Femur (tissue), 1 donor: ENCODE data around the gene ZNF839.
"Not testable (repeated sequence)": the region's sequence is repeated elsewhere in the genome, so short reads cannot be mapped to it uniquely, and the experiment has no call there.

ENCODE experiments used
- DNase-seq: peaks from one replicate; pipeline ENCODE4 v3.0.0-alpha.2; 2017

Gene ZNF839

DNA sequence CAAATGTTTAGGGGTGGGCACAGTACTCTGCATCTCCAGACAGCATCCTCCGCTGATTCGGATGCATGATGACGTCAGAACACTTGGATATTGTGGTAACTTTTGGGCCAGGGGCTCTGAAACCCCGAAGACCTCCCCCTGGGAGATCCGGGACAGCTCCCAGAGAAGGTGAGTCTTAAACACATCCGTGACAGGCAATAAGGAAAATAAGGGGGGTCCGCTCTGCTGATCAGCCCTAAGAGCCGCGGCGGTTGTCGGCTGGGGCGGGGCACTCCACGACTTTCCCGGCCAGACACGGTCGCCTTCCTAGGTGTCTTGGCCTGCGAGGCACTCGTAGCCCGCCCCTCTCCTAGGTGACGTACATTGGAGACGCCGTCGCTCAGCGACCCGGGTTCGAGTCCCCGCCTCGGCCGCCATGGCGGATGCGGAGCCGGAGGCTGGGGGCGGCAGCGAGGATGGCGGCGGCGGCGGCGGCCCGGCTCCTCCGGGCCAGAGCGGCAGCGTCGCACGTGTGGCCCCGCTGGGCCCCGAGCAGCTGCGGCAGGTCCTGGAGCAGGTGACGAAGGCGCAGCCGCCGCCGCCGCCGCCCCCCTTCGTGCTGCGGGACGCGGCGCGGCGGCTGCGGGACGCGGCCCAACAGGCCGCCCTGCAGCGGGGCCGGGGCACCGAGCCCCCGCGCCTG lies at the start of gene ZNF839:
Gene ZNF839, plus strand, starts transcription at position 396 of the 682 bp plus-strand sequence. Its CDS starts 20 bp downstream, at position 416.
- DNase-seq, result peak; percentile 96

DNA sequence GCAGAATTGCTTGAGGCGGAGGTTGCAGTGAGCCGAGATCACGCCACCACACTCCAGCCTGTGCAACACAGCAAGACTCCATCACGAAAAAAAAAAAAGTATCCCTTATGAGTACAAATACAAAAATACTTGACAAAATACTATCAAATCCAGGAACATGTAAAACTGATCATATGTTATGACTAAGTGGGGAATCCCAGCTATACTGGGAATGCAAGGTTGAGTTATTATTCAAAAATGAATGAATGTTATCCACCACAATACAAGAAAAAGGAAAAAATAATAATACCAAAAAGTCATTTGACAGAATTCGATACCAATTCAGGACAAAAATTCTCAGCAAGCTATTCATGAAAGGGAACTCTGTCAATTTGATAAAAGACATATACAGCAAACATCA lies 47.2 kb upstream of the ZNF839 start:
- DNase-seq, result no peak

DNA sequence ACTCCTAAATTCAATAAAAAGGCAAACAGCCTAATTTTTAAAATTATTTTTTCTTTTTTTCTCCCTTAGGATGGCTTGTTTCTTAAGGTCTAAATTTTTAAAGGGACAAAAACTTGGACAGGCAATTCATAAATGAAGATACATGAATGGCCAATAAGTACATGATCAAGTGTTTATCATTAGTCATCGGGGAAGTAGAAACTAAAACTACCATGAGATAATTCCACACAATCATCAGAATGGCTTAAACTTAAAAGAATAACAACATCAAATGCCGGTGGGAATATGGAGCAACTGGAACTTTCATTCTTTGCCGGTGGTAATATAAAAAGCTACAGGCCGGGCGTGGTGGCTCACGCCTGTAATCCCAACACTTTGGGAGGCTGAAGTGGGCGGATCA lies 43.7 kb upstream of the ZNF839 start:
- DNase-seq, result no peak

DNA sequence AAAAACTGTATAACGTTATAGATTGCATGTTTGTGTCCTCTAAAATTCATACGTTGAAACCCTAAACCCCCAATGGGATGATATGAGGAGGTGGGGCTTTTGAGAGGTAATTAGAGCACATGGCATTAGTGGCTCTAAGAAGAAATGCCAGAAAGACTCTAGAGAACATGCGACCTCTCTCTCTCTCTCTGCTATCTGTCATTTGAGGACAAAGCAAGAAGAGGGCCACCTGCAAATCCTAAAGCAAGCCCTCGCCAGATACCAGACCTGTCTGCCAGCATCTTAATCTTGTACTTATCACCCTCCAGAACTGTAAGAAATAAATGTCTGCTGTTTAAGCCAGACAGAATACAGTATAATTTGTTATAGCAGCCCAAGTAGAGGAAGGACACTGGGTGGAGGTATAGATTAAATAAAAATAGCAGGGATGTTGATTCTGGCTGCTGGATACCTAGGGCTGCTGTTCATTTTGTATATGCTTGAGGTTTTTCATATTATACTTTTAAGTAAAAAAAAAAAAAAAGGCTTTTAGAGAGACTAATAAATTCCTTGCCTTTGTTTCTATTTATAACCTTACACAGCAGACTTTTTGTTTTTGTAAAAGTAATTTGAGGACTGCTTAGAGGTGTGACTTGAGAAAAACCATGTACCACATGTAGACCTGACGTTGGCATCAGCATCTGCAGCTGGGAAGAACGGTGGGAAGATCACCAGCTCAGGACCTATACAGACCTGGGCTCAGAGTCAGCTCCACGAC lies 41.5 kb upstream of the ZNF839 start:
- no peak for DNase-seq

DNA sequence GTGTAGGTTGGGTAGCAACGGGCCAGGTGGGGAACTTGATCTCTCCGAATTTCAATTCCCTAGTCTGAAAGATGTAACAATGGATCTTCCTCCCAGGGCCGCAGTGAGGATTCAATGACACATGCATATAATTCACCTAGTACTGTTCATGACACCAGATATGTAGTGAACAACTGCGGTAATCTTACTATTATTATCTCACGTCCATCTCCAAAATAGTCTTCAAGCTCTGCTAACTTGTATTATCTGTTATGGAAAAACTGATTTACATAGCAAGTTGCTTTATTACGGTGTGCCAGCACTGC lies 41.0 kb upstream of the ZNF839 start:
- DNase-seq, result no peak

DNA sequence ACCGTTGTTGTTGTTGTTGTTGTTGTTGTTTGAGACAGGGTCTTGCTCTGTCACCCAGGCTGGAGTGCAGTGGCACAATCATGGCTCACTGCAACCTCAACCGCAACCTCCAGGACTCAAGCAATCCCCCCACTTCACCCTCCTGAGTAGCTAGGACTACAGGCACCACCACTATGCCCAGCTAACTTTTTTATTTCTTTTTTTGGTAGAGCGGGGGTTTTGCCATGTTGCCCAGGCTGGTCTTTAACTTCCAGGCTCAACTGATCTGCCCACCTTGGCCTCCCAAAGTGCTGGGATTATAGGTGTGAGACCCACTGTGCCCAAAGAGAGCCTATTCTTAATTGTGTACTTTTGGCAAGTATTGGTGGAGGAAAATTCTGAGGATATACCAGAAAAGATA lies 40.3 kb upstream of the ZNF839 start:
- no peak for DNase-seq

DNA sequence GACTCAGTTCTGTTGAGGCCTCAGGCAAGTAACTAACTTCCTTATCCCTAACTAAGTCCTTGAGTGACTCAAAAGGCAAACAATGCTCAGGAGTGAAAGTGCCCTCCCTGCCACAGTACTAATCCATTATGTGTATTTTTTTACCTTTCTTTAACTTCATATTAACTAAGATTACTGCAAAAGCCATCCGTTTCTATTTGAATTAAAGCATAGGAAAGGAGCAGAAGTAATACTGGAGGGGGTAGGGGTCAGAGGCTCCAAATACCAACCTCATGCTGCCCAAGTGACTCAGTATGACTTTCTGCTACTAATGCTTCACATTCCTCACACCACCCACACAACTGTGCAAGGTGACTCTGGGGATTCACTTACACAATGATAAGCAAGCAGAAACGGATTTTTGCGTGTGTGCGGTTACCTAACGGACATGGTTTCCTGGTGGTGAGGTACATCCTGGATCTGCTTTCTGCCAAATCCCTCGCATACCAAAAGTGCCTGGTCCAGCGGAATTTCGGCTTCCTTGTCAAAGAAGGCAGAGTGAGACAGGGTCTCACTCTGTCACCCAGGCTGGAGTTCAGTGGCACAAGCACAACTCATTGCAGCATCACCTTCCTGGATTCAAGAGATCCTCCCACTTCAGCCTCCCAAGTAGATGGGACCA lies 39.7 kb upstream of the ZNF839 start:
- DNase-seq, result no peak

DNA sequence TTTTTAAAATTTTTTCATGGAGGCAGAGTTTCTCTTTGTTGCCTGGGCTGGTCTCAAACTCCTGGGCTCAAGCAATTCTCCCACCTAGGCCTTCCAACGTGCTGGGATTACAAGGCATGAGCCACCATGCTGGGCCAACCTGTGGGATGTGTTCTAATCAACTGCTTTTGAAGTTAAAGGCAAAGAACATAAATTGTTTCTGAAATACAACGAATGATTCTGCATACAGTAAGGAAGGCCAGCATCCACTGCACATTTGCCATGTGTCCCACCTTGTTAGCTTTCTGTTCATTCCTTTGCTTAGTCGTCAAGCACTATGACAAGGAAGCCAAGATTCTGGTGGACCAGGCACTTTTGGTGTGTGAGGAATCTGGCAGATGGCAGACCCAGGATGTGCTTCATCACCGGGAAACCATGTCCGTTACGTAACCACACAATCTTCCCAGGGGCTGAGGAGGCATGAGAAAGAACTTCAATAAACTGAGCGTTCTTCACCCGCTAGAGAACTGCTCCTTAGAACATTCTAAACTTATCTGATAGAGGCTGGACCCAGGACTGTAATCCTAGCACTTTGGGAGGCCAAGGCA lies 39.1 kb upstream of the ZNF839 start:
- DNase-seq, result no peak

DNA sequence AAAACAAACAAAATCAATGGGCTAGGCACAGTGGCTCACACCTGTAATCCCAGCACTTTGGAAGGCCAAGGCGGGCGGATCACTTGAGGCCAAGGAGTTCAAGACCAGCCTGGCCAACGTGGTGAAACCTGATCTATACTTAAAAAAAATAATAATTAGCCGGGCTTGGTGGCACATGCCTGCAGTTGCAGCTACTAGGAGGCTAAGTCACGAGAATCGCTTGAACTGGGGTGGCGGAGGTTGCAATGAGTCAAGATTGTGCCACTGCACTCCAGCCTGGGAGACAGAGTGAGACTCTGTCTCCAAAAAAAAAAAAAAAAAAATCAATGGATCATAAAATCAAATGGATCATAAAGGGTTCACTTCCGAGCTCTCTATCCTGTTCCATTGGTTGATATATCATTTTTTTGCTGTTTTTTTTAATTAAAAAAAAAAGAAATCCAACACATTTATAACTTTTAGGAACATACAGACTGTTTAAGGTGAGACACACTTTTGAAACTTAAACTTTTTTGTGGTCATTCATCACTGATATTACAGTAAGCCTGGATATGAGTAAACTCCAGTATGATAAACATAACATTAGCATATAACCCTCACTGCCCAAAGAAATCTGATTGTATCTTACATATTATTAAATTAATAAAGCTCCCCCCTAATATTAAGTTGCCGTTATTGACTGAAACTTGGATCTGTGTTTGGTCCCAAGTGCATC lies 36.6 kb upstream of the ZNF839 start:
- no peak for DNase-seq

DNA sequence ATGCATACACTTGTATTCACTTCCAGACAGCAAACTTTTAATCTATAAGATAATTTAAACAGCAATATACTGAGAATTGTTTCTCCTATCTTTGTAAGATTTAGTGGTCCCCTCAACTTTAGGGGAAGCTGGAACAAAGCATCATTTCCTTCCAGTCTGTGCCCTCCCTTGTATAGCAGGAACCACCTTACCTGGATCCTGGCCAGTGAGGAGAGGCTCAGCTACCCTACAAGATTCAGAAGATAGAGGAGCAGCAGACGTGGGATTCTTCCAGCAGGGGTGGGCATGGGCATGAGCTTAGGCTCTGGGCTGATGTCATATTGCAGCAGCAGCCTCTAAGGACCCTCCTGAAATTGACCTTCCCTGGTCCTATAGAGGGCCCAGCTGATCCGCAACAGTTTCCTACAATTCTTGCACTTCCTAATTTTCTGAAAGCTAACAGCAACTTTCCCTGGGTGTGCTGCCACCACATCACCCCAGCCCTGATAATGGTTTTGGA lies 35.9 kb upstream of the ZNF839 start:
- DNase-seq, result no peak

DNA sequence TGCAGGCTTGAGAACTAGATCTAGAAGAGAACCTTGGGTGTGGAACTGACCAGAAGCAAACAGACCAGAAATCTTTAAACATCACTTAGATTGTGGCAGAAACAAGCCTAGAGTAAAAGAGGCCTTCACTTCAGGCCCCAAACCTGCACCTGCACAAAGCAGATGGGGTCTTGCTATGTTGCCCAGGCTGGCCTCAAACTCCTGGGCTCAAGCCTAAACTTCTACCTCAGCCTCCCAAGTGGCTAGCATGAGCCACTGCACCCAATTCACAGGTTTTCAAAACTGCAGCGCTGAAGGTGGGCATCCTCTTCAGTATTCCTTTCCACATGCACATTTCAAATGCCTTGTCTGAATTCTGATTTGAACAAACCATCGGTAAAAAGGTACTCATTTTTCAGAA lies 34.4 kb upstream of the ZNF839 start:
- DNase-seq, result no peak

DNA sequence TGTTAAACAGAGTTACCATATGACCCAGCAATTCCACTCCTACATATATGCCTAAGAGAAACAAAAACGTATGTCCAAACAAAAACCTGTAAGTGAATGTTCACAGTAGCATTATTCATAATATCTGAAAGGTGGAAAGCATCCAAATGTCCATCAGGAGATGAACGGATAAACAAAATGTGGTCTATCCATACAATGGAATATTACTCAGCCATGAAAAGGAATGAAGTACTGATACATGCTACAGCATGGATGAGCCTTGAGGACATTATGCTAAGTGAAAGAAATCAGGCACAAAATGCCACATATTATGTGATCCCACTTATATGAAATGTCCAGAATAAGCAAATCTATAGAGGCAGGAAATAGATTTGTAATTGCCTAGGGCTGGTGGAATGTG lies 31.4 kb upstream of the ZNF839 start:
- DNase-seq, result no peak

DNA sequence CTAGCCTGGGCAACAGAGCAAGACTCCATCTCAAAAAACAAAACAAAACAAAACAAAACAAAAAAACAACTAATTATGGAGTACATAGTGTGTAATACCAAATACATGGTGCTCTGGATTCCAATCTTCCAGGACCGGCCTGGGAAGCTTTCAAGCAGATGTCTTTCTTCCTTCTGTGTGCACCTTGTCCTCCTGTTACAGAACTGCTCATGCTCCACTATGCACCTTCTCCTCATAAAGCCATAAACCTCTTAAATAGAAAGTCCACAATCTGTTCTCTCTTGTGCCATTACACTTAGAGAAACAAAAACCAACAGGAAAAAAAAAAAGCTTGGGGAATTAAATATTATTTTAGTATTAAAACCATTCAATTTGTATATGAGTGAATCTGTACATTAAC lies 27.1 kb upstream of the ZNF839 start:
- no peak for DNase-seq

DNA sequence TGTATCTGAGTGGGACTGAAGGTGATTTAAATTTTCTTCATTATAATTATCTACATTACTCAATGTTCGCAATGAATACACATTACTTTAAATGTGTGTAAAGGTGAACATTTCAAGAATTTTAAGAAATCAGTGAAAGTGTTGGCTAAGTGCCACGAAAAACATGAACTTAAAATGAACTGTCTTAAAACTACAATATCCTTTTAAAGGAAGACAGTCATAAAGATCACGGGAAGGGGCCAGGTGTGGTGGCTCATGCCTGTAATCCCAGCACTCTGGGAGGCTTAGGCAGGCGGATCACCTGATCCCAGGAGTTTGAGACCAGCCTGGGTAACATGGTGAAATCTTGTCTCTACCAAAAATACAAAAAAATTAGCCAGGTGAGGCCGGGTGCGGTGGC lies 25.8 kb upstream of the ZNF839 start:
- DNase-seq, result no peak

DNA sequence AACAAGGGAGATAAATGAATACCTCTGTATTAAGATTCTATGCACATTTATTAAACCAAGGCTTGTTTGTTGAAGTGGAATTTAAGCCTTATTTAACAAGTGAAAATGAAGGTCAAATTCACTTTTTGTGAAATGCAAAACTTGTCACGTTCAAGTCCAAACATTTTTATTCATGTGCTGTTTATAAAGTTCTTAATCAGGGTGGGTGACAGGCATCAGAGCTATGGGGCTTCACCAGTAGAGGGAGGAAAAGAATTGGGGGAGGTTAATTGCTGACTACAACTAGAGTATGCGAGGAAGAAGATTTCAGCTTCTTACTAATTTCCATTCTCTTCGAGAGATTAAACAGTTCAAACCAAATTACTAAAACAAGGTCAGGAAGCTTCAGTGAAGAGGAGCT lies 24.3 kb upstream of the ZNF839 start:
- DNase-seq, result no peak

DNA sequence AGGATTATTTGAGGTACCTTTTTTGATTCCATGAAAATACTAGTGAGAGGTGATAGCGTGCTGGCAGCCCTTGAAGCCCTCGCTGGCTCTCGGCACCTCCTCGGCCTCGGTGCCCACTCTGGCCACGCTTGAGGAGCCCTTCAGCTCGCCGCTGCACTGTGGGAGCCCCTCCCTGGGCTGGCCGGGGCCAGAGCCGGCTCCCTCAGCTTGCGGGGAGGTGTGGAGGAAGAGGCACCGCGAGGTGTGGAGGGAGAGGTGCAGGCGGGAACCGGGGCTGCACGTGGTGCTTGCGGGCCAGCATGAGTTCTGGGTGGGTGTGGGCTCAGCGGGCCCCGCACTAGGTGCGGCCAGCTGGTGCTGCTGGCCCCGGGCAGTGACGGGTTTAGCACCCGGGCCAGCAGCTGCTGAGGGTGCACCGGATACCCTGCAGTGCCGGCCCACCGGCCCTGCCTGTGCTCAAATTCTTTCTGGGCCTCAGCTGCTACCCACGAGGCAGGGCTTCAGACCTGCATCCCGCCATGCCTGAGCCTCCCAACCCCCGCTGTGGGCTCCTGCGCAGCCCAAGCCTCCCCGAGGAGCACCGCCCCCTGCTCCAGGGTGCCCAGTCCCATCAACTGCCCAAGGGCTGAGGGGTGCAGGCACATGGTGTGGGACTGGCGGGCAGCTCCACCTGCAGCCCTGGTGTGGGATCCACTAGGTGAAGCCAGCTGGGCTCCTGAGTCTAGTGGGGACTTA lies 21.9 kb upstream of the ZNF839 start:
- DNase-seq, result no peak

DNA sequence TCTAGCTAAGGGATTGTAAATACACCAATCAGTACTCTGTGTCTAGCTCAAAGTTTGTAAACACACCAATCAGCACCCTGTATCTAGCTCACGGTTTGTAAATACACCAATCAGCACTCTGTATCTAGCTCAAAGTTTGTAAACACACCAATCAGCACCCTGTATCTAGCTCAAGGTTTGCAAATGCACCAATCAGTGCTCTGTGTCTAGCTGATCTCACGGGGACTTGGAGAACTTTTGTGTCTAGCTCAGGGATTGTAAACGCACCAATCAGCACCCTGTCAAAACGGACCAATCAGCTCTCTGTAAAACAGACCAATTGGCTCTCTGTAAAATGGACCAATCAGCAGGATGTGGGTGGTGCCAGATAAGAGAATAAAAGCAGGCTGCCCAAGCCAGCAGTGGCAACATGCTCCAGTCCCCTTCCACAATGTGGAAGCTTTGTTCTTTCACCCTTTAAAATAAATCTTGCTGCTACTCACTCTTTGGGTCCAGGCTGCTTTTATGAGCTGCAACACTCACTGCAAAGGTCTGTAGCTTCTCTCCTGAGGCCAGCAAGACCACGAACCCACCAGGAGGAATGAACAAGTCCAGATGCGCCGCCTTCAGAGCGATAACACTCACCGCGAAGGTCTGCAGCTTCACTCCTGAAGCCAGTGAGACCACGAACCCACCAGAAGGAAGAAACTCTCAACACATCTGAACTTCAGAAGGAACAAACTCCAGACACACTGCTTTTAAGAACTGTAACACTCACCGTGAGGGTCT lies 21.1 kb upstream of the ZNF839 start:
- not testable (repeated sequence) for DNase-seq

DNA sequence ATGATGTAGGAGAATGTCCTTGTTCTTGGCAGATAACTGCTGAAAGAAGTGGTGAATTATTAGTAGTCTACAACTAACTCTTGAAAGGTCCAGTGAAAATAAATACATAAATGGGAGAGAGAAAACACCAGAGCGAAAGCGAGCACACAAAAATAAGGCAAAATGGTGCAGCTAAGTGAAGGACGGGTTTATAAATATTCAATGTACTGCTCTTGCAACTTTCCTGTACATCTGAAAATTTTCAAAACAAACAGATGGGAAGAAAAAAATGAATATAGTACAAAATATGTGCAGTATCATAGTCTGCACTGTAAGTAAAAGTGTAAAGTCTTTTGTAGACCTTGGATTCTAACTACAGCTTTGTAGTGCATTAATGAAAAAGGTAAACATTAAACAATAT lies 15.9 kb upstream of the ZNF839 start:
- no peak for DNase-seq

DNA sequence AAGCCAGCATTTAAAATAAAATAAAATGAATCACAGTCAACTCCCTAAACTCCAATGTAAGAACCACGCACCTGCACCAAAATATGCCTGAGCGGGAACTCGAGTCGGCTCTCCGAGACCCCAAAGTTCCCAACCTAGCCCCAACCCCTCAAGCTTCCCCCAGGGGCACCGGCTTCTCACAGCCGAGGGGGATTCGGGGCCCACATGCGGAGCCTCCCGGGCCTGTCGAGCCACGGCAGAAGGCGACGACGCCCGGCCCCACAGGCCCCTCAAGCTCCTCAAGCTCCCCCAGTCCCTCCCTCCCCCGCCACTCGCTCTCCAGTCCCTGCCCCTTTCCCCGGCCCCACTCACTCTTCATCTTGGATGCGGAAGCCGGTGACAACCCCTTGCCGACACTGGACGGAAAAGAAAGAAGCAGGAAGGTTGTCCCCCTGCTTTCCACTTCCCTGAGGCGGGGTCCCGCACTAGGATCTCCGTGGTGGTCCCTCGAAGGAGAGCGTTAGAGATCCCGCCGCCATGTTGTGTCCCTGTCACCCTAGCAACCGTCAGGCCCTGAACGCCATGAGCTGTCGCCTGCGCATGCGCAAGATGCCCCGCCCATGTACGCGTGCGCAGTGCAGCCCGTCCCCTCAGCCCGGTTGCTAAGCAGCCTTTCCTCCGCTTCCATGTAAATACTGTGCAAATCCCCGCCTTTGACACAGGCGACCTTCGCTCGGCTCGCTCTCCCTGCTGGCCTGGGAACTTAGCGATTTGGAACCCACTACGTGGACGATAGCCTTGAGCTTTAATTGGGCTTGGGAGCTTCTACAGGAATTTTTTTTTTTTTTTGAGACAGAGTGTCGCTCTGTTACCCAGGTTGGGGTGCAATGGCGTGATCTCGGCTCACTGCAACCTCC lies 14.7 kb upstream of the ZNF839 start, which contains the start of gene MOK:
Gene MOK, minus strand, starts transcription at position 554 of the 896 bp plus-strand sequence. Its CDS starts 196 bp downstream, at position 358.
- peak; percentile 99 for DNase-seq
